Endothelial cell of umbilical vein (primary cell): ENCODE results near the gene OSBPL10. TPM values are rescaled to one million over a fixed set of nuclear protein-coding genes. Genes with fewer than 3 reads are reported as not detected.

Experiments
- BruUV-seq: library from RNA; stranded (reverse); fragments of 400-500 nt; replicated peaks from 2 replicates; lab custom pipeline; 2021; lab: Mats Ljungman, UMichigan
- CTCF ChIA-PET: fragments of 300-600, 350-600 bp; sonication (Branson Sonifier 250); formaldehyde crosslinking; loops from one replicate; lab custom pipeline; 2021; ENCODE audit warnings: antibody characterized with exemption, inconsistent platforms; lab: Charles Lee
- POLR2A ChIA-PET: fragments of 300-600, 350-600 bp; sonication (Branson Sonifier 250); formaldehyde crosslinking; loops from one replicate; lab custom pipeline; 2021; ENCODE audit warnings: antibody characterized with exemption, inconsistent platforms; lab: Charles Lee
- DNase-seq: peaks from one replicate; pipeline ENCODE4 v3.0.0-alpha.2; 2011; ENCODE audit warnings: low read depth, low spot score
- FAIRE-seq: peaks from 2 replicates; lab custom pipeline; 2011; peaks lifted over from hg19 to GRCh38; lab: Jason Lieb, UNC
- H2AFZ ChIP-seq: 2 replicates; pipeline ENCODE4 v1.6.0; 2012; ENCODE audit warnings: low read depth, low read length, control low read depth, inconsistent platforms
- H3K27ac ChIP-seq: 2 replicates; pipeline ENCODE4 v1.5.1; 2011; ENCODE audit warnings: low read depth, mild to moderate bottlenecking, control low read depth, low read length, moderate library complexity; ENCODE audit not compliant: insufficient read depth
- H3K27me3 ChIP-seq, 2 experiments: 2 replicates each; pipeline versions ENCODE4 v1.6.0 to v1.6.1; 2011; ENCODE audit warnings: low read length in 2 of 2, mixed read lengths in 1 of 2; ENCODE audit not compliant: control insufficient read depth in 2 of 2, insufficient read depth in 2 of 2
- H3K36me3 ChIP-seq, 2 experiments: 2 replicates in 1 of 2; 3 replicates in 1 of 2; pipeline ENCODE4 v1.5.1; 2011; ENCODE audit warnings: low read length in 2 of 2, mild to moderate bottlenecking in 1 of 2, moderate library complexity in 1 of 2; ENCODE audit not compliant: control insufficient read depth in 2 of 2, insufficient read depth in 2 of 2; ENCODE audit errors: extremely low read depth in 1 of 2
- H3K4me1 ChIP-seq: 3 replicates; pipeline ENCODE4 v1.5.1; 2011; ENCODE audit warnings: mild to moderate bottlenecking, low read length; ENCODE audit not compliant: control insufficient read depth, insufficient read depth; ENCODE audit errors: extremely low read depth
- H3K4me2 ChIP-seq: 2 replicates; pipeline ENCODE4 v1.6.1; 2011; ENCODE audit warnings: low read length, control low read depth, mixed read lengths; ENCODE audit not compliant: insufficient read depth
- H3K4me3 ChIP-seq, 3 experiments: fragments of 200-600 bp in 1 of 3; sonication (generic), shearing (Covaris generic) in 1 of 3; replicated peaks in 1 of 3; 2 replicates each; pipeline ENCODE4 v1.5.1; 2011 to 2016; ENCODE audit warnings: control low read depth in 3 of 3, low read length in 3 of 3, mild to moderate bottlenecking in 2 of 3, inconsistent platforms in 1 of 3, low read depth in 1 of 3, moderate library complexity in 1 of 3; ENCODE audit not compliant: insufficient read depth in 1 of 3
- H3K79me2 ChIP-seq: 2 replicates; pipeline ENCODE4 v1.6.0; 2012; ENCODE audit warnings: low read length, inconsistent platforms; ENCODE audit not compliant: control insufficient read depth, insufficient read depth
- H3K9ac ChIP-seq: replicated peaks from 2 replicates; pipeline ENCODE3; 2011; ENCODE audit warnings: low read length, control low read depth; ENCODE audit not compliant: insufficient read depth; ENCODE audit errors: extremely low read depth
- H3K9me1 ChIP-seq: replicated peaks from 3 replicates; pipeline ENCODE4 v1.6.0; 2011; ENCODE audit warnings: mild to moderate bottlenecking, low read length; ENCODE audit not compliant: control insufficient read depth, insufficient read depth; ENCODE audit errors: extremely low read depth
- H3K9me3 ChIP-seq: replicated peaks from 2 replicates; pipeline ENCODE4 v1.5.1; 2012; ENCODE audit warnings: low read length, inconsistent platforms; ENCODE audit not compliant: control insufficient read depth, insufficient read depth
- H4K20me1 ChIP-seq: replicated peaks from 2 replicates; pipeline ENCODE3; 2011; ENCODE audit warnings: mild to moderate bottlenecking, low read length; ENCODE audit not compliant: control insufficient read depth, insufficient read depth; ENCODE audit errors: extremely low read depth
- CTCF ChIP-seq, 2 donors: IDR thresholded peaks; 1 replicate in 1 of 2; 2 replicates in 1 of 2; pipeline ENCODE4 v1.5.1; 2011; ENCODE audit warnings: low read length in 2 of 2, mild to moderate bottlenecking in 2 of 2, moderate library complexity in 2 of 2, control low read depth in 1 of 2, inconsistent platforms in 1 of 2, low read depth in 1 of 2; ENCODE audit not compliant: insufficient read depth in 1 of 2; ENCODE audit errors: extremely low read depth in 1 of 2
- EZH2 ChIP-seq: IDR thresholded peaks from 2 replicates; pipeline ENCODE4 v1.6.1; 2012; ENCODE audit warnings: borderline replicate concordance, low read depth, mild to moderate bottlenecking, moderate library complexity, low read length, inconsistent platforms; ENCODE audit not compliant: severe bottlenecking
- FOS ChIP-seq: IDR thresholded peaks from 2 replicates; pipeline ENCODE4 v1.6.1; 2011; ENCODE audit warnings: mild to moderate bottlenecking, low read length, moderate library complexity, borderline replicate concordance; ENCODE audit not compliant: insufficient read depth
- GATA2 ChIP-seq: IDR thresholded peaks from 2 replicates; pipeline ENCODE4 v1.7.0; 2011; ENCODE audit warnings: low read depth, mild to moderate bottlenecking, moderate library complexity, mixed read lengths, low read length; ENCODE audit not compliant: insufficient read length, insufficient read depth
- JUN ChIP-seq: IDR thresholded peaks from 2 replicates; pipeline ENCODE4 v1.6.1; 2011; ENCODE audit warnings: borderline replicate concordance, low read depth; ENCODE audit not compliant: insufficient read length, insufficient read depth
- MAX ChIP-seq: IDR thresholded peaks from 2 replicates; pipeline ENCODE4 v1.6.1; 2011; ENCODE audit not compliant: insufficient read depth, insufficient read length
- MYC ChIP-seq: IDR thresholded peaks from one replicate; pipeline ENCODE4 v1.6.1; 2011; ENCODE audit warnings: mild to moderate bottlenecking, low read depth, low read length
- POLR2A ChIP-seq: IDR thresholded peaks from 2 replicates; pipeline ENCODE4 v1.6.1; 2012; ENCODE audit warnings: low read depth, mild to moderate bottlenecking, control low read depth, low read length
- POLR2AphosphoS5 ChIP-seq: IDR thresholded peaks from 2 replicates; pipeline ENCODE4 v1.6.1; 2012; ENCODE audit warnings: low read depth, mild to moderate bottlenecking, control low read depth, low read length, moderate library complexity; ENCODE audit not compliant: insufficient read depth
- dilution Hi-C: fragments of 300-500 bp; cut with MboI; formaldehyde crosslinking; loops from one replicate; pipeline ENCODE4 v1.15.0; 2019; ENCODE audit warnings: low sequenced_read_pairs; ENCODE audit not compliant: extremely low pct_ligation_motif_present
- intact Hi-C: fragments of 100-400 bp; cut with micrococcal nuclease; formaldehyde crosslinking; loops from one replicate; pipeline ENCODE4 v1.10.0; 2022
- polyA plus RNA-seq, 4 experiments: library from polyadenylated mRNA; depleted of rRNA in 3 of 4; stranded (reverse) in 3 of 4; unstranded in 1 of 4; fragments of >200 nt; gene quantifications; 2 replicates each; pipeline versions ENCODE4 v1.2.1 to v1.2.3, GENCODE V29; 2011 to 2012; ENCODE audit warnings: missing spikeins in 1 of 4
- total RNA-seq: library from RNA; stranded (reverse); gene quantifications from 2 replicates; pipeline ENCODE4 v1.2.3, GENCODE V29; 2021

Gene OSBPL10
- total and polyA plus RNA-seq, 2 donors (not counting 3 experiments of a cell fraction or from before 2014, with no cell fraction given): 10.8 to 47.6 TPM

- Histone ChIP-seq H3K4me3 (no peak overlapping the region), H3K27me3 (no peaks in the 10 kb centered on the region), H3K79me2 (no peaks in the 10 kb centered on the region), H3K9ac (no peak overlapping the region), H3K9me3 (no peaks in the 10 kb centered on the region), H2AFZ (no peak overlapping the region), H3K36me3 (no peaks in the 10 kb centered on the region), H3K4me1 (no peaks in the 10 kb centered on the region), H3K27ac (no peak overlapping the region), H3K4me2 (no peak overlapping the region), H3K9me1 (no peaks in the 10 kb centered on the region), H4K20me1 (no peaks in the 10 kb centered on the region)
- ChIA-PET CTCF (interaction anchor here (1.1 kb wide), 1 partner anchor 63 kb away, joined by 3 read pairs; no protein-coding TSS in a partner anchor), POLR2A (no interaction called here)
- intact Hi-C loops (no loop called here), dilution Hi-C loops (no loop called here)
- no peak for TF ChIP-seq MAX
- TF ChIP-seq JUN: no peak
- no peak for TF ChIP-seq POLR2AphosphoS5
- TF ChIP-seq MYC: no peak
- TF ChIP-seq CTCF (IDR thresholded peaks at IDR 0.05; ENCODE audit: extremely low read depth in 1 of 2, insufficient read depth in 1 of 2, low read depth in 1 of 2, low read length in 2 of 2): no peak
- no peak for TF ChIP-seq FOS
- TF ChIP-seq EZH2: no peak
- no peak for TF ChIP-seq POLR2A
- TF ChIP-seq GATA2: no peak
- peak; percentile 37 for DNase-seq
- BruUV-seq: no TSS peak
- no peak for FAIRE-seq
Measured at GRCh38 chr3:31755926-31756658, 225.0 kb downstream of the OSBPL10 start.
